ENCODE results near the gene PIP5K1C.

Gene PIP5K1C

GRCh38 chr19:3611841-3612240 is 88.4 kb downstream of the PIP5K1C start:
- no peak for DNase-seq (ENCODE audit: low read depth in 2 of 2)

GRCh38 chr19:3610745-3611717 is 89.2 kb downstream of the PIP5K1C start:
- no peak for DNase-seq (ENCODE audit: low read depth in 2 of 2)

- no peak for DNase-seq (ENCODE audit: low read depth in 2 of 2)
Measured at GRCh38 chr19:3609779-3610719, 90.2 kb downstream of the PIP5K1C start.

- DNase-seq (ENCODE audit: low read depth in 2 of 2): no peak
Measured at GRCh38 chr19:3608750-3609322, 91.4 kb downstream of the PIP5K1C start.

GRCh38 chr19:3608079-3608641 is 92.1 kb downstream of the PIP5K1C start:
- no peak for DNase-seq (ENCODE audit: low read depth in 2 of 2)

GRCh38 chr19:3607303-3608078 is 92.8 kb downstream of the PIP5K1C start:
- no peak for DNase-seq (ENCODE audit: low read depth in 2 of 2)

- DNase-seq (ENCODE audit: low read depth in 2 of 2): peak in 1 of 2 experiments; percentile 20
Measured at GRCh38 chr19:3606690-3607289, 93.5 kb downstream of the PIP5K1C start, which contains the start of gene TBXA2R. TSS of gene TBXA2R (minus strand) at chr19:3606875. CDS start at chr19:3600634, 6,241 bp downstream.

GRCh38 chr19:3606174-3606689 is 94.0 kb downstream of the PIP5K1C start:
- DNase-seq (ENCODE audit: low read depth in 2 of 2): no peak

GRCh38 chr19:3605770-3606169 is 94.5 kb downstream of the PIP5K1C start:
- DNase-seq (ENCODE audit: low read depth in 2 of 2): no peak

- no peak for DNase-seq (ENCODE audit: low read depth in 2 of 2)
Measured at GRCh38 chr19:3605361-3605760, 94.9 kb downstream of the PIP5K1C start.

- no peak for DNase-seq (ENCODE audit: low read depth in 2 of 2)
Measured at GRCh38 chr19:3604987-3605343, 95.3 kb downstream of the PIP5K1C start.

- DNase-seq (ENCODE audit: low read depth in 2 of 2): no peak
Measured at GRCh38 chr19:3604227-3604986, 95.9 kb downstream of the PIP5K1C start.

- DNase-seq (ENCODE audit: low read depth in 2 of 2): no peak
Measured at GRCh38 chr19:3603121-3603811, 97.0 kb downstream of the PIP5K1C start.

- DNase-seq (ENCODE audit: low read depth in 2 of 2): no peak
Measured at GRCh38 chr19:3601021-3601420, 99.2 kb downstream of the PIP5K1C start.

- no peak for DNase-seq (ENCODE audit: low read depth in 2 of 2)
Measured at GRCh38 chr19:3599776-3600187, 100.5 kb downstream of the PIP5K1C start.

GRCh38 chr19:3595521-3596061 is 104.7 kb downstream of the PIP5K1C start:
- no peak for DNase-seq (ENCODE audit: low read depth in 2 of 2)

GRCh38 chr19:3593156-3593555 is 107.1 kb downstream of the PIP5K1C start:
- DNase-seq (ENCODE audit: low read depth in 2 of 2): no peak

GRCh38 chr19:3591876-3592613 is 108.2 kb downstream of the PIP5K1C start:
- no peak for DNase-seq (ENCODE audit: low read depth in 2 of 2)

All from fibroblast of skin of left biceps (primary cell).